ENCODE measurements around the gene LAMB4.

GRCh38 chr7:108008240-108008639 lies 121.9 kb downstream of the LAMB4 start:
- TF ChIP-seq CTCF (IDR thresholded peaks at IDR 0.05): no peak
- no peak for TF ChIP-seq POLR2A (IDR thresholded peaks at IDR 0.05)
